GM18909 (cell line): ENCODE data around the gene HYCC2.
A peak's percentile ranks its signal among the peaks of the same experiment; 100 is the strongest.
"Not testable (repeated sequence)": the region's sequence is repeated elsewhere in the genome, so short reads cannot be mapped to it uniquely, and the experiment has no call there.

Experiments
- ATAC-seq: cut with Tn5 transposase; IDR thresholded peaks from one replicate; pipeline ENCODE4 v1.9.1; 2021; ENCODE audit warnings: mild to moderate bottlenecking; ENCODE audit not compliant: unreplicated experiment, poor library complexity

HYCC2 gene

DNA sequence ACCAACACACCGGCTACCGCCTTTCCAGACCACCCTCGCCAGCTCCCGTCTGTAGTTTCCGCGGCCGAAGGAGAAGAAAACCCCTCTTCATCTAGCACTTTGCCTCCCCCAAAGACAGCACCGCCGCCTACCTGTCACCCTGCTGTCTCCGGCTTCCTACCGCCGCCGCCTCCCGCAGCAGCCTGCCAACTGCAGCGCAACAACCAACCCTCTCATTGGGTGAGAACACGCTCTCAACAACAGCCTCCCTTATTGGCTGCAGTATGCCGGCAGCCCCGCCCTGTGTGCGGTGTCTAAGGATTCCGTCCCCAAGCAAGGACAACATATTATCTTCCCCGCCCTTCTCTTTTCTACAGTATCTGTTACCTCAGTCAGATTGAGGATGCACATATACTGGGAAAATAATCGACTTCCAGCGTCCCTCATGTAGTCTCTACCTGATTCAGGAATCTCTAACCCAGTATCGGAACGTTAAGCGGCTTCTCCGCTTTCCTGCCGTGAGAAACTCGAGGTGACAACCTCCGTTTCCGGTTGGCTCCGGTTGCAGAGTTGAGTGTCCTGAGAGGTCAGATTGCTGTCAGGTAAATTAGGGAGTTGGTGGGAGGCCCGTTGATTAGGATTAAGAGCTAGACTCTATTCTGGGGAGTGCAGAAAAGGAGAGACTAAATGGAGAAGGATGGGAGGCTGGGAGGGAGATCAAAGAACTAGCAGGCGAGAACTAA, at the start of gene HYCC2, which contains the start of gene NDUFB3:
HYCC2 (minus strand) TSS at position 193 of the 722 bp plus-strand sequence. CDS start 47,662 bp downstream, outside the sequence.
NDUFB3 (plus strand) TSS at position 523 of the 722 bp plus-strand sequence. CDS start 6,882 bp downstream, outside the sequence.
- peak; percentile 98 for ATAC-seq

GRCh38 chr2:201118961-201119854, 47.7 kb upstream of the HYCC2 start:
- ATAC-seq = no peak

GRCh38 chr2:201118121-201118960, 46.9 kb upstream of the HYCC2 start:
- peak; percentile 55 for ATAC-seq

DNA sequence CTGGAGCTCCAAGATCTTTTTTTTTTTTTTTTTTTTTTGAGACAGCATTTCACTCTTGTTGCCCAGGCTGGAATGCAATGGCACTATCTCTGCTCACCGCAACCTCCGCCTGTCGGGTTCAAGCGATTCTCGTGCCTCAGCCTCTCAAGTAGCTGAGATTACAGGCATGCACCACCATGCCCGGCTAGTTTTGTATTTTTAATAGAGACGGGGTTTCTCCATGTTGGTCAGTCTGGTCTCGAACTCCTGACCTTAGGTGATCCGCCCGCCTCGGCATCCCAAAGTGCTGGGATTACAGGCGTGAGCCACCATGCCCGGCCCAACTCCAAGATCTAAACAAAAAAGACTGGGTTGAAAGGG, 46.2 kb upstream of the HYCC2 start:
- not testable (repeated sequence) for ATAC-seq

GRCh38 chr2:201116959-201117734, 45.7 kb upstream of the HYCC2 start:
- ATAC-seq = peak; percentile 20

- ATAC-seq = peak; percentile 41
Observed at GRCh38 chr2:201116115-201116958, 44.9 kb upstream of the HYCC2 start, which contains the start of gene CFLAR. TSS of gene CFLAR (plus strand) at chr2:201116164. CDS start at chr2:201129866, 13,702 bp downstream.

- ATAC-seq = no peak
Observed at GRCh38 chr2:201114846-201115245, 43.4 kb upstream of the HYCC2 start.

- no peak for ATAC-seq
Observed at GRCh38 chr2:201114350-201114749, 42.9 kb upstream of the HYCC2 start.

DNA sequence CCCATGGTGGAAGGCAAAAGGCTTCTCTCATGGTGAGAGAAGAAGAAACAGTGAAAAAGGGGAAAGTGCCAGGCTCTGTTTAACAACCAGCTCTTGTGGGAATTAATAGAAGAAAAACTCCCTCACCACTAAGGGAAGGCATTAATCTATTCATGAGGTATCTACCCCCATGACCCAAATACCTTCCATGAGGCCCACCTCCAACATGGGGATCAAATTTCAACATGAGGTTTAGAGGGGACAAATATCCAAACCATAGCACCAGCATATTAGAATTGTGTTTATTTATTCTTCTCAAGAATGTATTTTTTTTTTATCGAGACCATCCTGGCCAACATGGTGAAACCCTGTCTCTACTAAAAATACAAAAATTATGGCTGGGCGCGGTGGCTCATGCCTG, 39.6 kb upstream of the HYCC2 start:
- ATAC-seq = no peak

DNA sequence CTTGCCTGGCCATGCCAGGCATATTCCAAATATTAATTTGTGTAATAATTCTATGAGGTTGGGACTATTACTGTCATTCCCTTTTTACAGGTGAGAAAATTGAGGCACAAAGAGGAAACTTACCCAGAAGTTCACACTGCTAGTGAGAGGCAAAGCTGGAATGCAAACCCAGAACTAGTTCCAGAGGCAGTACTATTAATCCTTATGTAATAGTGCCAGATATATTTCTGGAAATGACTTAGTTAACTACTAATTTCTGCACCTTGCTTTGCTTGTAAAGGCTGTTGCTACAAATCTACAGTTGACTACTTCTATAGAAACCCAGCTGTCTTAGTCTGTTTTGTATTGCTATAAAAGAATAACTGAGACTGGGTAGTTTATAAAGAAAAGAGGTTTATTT, 39.1 kb upstream of the HYCC2 start:
- ATAC-seq = no peak

GRCh38 chr2:201109186-201109585, 37.7 kb upstream of the HYCC2 start:
- ATAC-seq = no peak

DNA sequence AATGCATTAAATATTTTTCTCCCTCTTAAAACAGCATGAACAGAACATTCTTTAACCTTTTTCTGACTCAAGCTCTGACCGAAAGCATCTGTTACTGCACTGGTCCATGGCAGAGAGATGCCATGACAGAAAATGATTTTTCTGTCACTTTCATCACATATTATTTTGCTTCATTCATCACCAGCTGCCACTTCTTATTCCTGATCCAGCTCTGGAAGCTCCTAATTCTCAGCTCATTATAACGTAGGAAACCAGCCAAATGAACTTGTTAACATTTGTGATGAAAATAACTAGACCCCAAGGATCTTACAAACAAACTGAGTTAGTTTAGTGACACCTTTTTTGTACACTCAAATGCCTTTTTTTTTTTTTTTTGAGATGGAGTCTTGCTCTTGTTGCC, 36.9 kb upstream of the HYCC2 start:
- no peak for ATAC-seq

DNA sequence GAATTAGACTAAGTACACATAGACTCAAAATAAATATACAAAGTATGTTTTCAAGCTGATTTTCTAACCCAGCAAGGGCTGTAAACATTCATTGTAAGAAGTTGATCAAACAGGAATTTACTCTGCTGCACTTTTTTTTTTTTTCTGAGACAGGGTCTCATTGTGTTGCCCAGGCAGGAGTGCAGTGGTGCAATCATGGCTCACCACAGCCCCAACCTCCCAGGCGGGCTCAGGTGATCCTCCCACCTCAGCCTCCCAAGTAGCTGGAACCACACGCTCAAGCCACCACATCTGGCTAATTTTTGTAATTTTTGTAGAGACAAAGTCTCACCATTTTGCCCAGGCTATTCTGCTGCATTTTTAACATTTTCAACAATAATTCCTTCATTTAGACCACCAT, 36.2 kb upstream of the HYCC2 start:
- ATAC-seq = no peak

- ATAC-seq = no peak
Observed at GRCh38 chr2:201105759-201106158, 34.3 kb upstream of the HYCC2 start.

DNA sequence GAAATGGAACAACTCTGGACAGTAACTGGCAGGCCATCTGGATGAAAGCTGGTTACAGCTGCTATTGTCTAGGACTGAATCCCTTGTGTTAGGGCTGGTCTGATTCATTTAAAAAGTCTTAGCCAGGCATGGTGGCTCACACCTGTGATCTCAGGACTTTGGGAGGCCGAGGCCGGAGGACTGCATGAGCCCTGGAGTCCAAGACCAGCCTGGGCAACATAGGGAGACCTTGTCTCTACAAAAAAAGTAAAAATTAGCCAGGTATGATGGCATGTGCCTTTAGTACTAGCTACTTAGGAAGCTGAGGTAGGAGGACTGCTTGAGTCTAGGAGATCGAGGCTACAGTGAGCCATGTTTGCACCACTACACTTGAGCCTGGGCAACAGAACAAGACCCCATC, 29.0 kb upstream of the HYCC2 start:
- ATAC-seq = no peak

DNA sequence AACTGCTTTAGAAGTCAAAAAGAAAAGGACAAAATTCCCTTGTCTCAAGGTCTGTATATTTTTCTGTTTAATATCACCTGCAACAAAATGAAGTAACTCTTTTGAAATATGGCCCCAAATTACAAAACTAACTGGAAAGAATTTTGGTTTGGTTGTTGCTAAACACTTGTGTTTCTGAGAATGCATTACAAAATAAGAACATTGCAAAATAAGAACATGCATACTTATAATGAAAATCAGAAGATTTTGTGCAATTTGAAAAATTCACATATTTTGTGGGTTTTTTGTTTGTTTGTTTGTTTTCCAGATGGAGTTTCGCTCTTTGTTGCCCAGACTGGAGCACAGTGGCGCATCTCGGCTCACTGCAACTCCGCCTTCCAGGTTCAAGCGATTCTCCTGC, 22.1 kb upstream of the HYCC2 start:
- ATAC-seq = no peak

DNA sequence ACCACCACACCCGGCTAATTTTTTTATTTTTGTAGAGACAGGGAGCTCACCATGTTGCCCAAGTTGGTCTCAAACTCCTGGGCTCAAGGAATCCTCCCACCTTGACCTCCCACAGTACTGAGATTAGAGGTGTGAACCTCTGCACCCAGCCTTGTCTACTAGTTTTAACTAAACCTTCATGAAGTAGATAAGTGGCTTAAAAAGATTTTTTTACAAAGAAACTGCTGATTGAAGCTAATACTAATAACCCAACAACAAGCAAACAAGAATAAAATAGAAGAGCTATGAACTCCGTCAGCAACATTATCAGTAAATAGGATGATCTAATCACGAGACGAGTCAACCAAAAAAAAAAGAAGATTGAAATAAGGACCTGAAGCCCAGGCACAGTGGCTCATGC, 19.1 kb upstream of the HYCC2 start:
- ATAC-seq = no peak

DNA sequence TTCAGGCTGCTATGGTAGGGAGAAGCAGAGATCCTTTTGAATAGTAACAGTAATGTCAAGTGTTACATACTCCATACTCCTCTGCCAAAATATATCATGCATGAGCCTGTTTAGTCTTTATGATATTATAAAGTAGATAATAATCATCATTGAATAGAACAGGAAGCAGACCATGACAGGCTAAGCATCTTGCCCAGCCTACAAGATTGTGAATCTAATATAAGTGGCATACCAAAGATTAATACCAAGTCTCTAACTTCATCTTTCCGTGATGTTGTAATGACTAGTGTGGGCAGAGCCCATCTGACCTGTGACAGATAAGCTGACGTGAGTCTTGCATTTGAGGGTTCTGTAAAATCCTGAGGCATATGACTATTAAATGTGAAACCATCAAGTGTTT, 13.4 kb upstream of the HYCC2 start:
- no peak for ATAC-seq

DNA sequence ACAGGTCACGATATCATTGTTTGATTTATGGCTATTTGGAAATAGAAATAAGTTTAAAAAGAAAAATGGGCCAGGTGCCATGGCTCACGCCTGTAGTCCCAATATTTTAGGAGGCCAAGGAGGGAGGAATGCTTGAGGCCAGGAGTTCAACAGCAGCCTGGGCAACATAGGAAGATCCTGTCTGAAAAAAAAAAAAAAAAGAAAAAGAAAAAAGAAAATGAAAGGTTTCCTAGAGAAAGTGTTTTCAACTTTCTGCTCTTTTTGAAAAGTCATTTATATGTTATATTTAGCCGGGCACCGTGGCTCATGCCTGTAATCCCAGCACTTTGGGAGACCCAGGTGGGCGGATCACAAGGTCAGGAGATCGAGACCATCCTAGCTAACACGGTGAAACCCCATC, 3.5 kb upstream of the HYCC2 start:
- no peak for ATAC-seq
